SJSA1 (cell line): ENCODE data around the gene BRI3BP. TPM values are rescaled to one million over a fixed set of nuclear protein-coding genes. Genes with fewer than 3 reads are reported as not detected.
A peak's percentile ranks its signal among the peaks of the same experiment; 100 is the strongest.
"Not testable (repeated sequence)": the region's sequence is repeated elsewhere in the genome, so short reads cannot be mapped to it uniquely, and the experiment has no call there.

ENCODE experiments used
- DNase-seq, 2 experiments: peaks; one replicate each; pipeline ENCODE4 v3.0.0-alpha.2; 2015 to 2020; ENCODE audit warnings: low spot score in 2 of 2, low read depth in 1 of 2
- H3K27ac ChIP-seq: fragments of 250-450 bp; sonication (Bioruptor Pico); 2 replicates; pipeline ENCODE4 v1.5.1; 2020; ENCODE audit warnings: mild to moderate bottlenecking, moderate library complexity
- H3K27me3 ChIP-seq: fragments of 250-450 bp; sonication (Bioruptor Pico); replicated peaks from 2 replicates; pipeline ENCODE4 v1.5.1; 2020; ENCODE audit warnings: mild to moderate bottlenecking, moderate library complexity
- H3K36me3 ChIP-seq: fragments of 250-450 bp; sonication (Bioruptor Pico); 2 replicates; pipeline ENCODE4 v1.5.1; 2020; ENCODE audit warnings: mild to moderate bottlenecking
- H3K4me1 ChIP-seq: fragments of 250-450 bp; sonication (Bioruptor Pico); replicated peaks from 2 replicates; pipeline ENCODE4 v1.6.1; 2021; ENCODE audit warnings: mild to moderate bottlenecking
- H3K4me3 ChIP-seq: fragments of 250-450 bp; sonication (Bioruptor Pico); 2 replicates; pipeline ENCODE4 v1.5.1; 2020; ENCODE audit warnings: mild to moderate bottlenecking
- H3K9me3 ChIP-seq: fragments of 250-450 bp; sonication (Bioruptor Pico); replicated peaks from 2 replicates; pipeline ENCODE4 v1.5.1; 2020; ENCODE audit warnings: mild to moderate bottlenecking
- total RNA-seq: library from RNA; depleted of rRNA; stranded (reverse); fragments of >200 nt; shearing (Covaris generic); gene quantifications from 2 replicates; pipeline ENCODE4 v1.2.3, GENCODE V29; 2014

BRI3BP gene
- total RNA-seq, 1 experiment from 2014 or later: 12.4 TPM

DNA sequence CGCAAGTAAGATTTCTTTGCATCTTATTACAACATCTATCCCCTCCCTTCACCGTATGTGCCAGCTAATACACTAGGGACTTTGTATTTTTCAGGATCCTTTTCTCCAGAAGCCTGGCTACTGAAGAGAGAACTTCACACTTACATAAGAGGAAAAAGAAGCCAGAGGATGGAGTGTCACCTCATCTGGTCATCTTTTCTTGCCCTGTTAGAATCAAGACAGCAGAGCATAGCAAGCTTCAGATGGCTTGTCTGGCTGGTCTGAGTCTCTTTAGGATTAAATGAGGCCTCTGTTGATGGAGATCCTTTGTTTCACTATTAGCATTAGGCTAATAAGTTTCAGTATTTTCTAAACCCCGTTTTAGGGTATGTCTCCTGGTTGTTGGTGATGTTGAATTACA is 57.4 kb downstream of the BRI3BP start:
- H3K4me1 ChIP-seq: peaks cover 8% of the 10 kb centered on the region
- no peaks in the 10 kb centered on the region for H3K36me3 ChIP-seq
- H3K4me3 ChIP-seq: no peak overlapping the region
- no peaks in the 10 kb centered on the region for H3K27me3 ChIP-seq
- no peak for DNase-seq
- H3K9me3 ChIP-seq: no peaks in the 10 kb centered on the region
- H3K27ac ChIP-seq: no peak overlapping the region

DNA sequence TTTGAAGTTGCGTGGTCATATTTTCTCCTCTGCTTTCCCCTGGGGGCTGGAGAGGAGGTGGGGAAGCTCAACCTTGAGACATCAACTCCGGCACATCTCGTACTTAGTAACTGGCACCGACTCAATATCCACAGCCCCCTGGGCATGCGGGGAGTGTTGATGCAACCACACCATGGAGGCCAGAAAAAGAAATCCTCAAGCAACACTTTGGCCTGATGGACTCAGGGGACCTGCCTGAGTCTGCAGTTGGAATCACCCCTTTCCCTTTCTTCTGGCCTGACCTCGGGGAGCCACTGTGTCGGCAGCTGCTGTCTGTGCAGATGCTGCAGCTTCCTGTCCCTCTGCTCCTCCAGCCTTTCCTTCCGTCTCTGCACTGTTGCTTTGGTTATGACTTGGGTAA is 60.4 kb downstream of the BRI3BP start:
- Histone ChIP-seq H3K27ac (no peak overlapping the region), H3K36me3 (no peaks in the 10 kb centered on the region), H3K4me3 (no peak overlapping the region), H3K9me3 (no peaks in the 10 kb centered on the region), H3K4me1 (peaks cover 8% of the 10 kb centered on the region), H3K27me3 (no peaks in the 10 kb centered on the region)
- no peak for DNase-seq

- no peak for DNase-seq
- Histone ChIP-seq H3K4me1 (no peaks in the 10 kb centered on the region), H3K27me3 (no peaks in the 10 kb centered on the region), H3K4me3 (no peak overlapping the region), H3K36me3 (no peaks in the 10 kb centered on the region), H3K9me3 (no peaks in the 10 kb centered on the region), H3K27ac (no peak overlapping the region)
These were observed 62.1 kb downstream of the BRI3BP start for GRCh38 chr12:125055591-125055990.

DNA sequence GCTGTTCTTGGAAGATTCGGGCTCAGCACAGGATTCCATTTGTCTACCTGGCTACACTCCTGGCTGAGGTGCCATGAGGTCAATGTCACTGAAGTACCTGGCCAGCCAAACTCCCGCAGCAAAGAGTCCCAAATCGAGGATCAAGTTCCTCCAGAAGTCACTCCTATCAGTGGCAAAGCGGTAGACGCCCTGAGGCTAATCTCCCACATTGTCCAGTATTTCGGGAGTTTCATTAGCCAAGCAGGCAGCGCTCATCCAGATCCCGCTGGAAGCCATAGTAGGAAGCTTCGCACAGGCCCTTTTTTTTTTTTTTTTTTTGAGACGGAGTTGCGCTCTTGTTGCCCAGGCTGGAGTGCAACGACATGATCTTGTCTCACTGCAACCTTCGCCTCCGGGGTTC is 62.9 kb downstream of the BRI3BP start:
- no peak for DNase-seq
- no peaks in the 10 kb centered on the region; the same call in 1 of the 2 replicates for H3K27me3 ChIP-seq
- H3K36me3 ChIP-seq: no peaks in the 10 kb centered on the region
- H3K4me1 ChIP-seq: no peaks in the 10 kb centered on the region
- H3K27ac ChIP-seq: no peak overlapping the region
- H3K4me3 ChIP-seq: no peak overlapping the region
- no peaks in the 10 kb centered on the region for H3K9me3 ChIP-seq

- Histone ChIP-seq H3K4me3 (no peak overlapping the region), H3K36me3 (no peaks in the 10 kb centered on the region), H3K4me1 (no peaks in the 10 kb centered on the region), H3K27me3 (no peaks in the 10 kb centered on the region; the same call in 1 of the 2 replicates), H3K27ac (no peak overlapping the region), H3K9me3 (no peaks in the 10 kb centered on the region)
- DNase-seq: no peak
These were observed 64.3 kb downstream of the BRI3BP start for GRCh38 chr12:125057708-125058107.

DNA sequence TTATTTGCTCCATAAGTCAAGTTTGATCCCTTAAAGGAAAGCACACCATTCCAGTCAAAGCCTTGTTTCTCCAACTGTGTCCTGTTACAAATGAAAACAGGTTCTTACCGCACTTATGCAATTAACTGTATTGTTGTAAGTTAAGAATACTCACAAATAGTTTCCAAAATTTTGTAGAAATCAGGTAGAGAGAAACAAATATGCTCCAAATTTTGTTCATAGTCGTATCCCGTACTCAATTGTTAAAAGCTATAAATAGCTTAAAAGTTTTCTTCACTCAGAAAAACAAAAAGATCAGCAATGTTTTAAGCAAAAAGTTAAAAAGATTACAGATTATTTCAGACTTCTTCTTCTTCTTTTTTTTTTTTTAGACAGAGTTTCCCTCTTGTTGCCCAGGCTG is 67.8 kb downstream of the BRI3BP start:
- no peak overlapping the region for H3K4me3 ChIP-seq
- no peak for DNase-seq

GRCh38 chr12:125063522-125063921 is 70.1 kb downstream of the BRI3BP start:
- H3K4me1 ChIP-seq: not testable (repeated sequence)

More for the DNA sequence above, 67.8 kb downstream of the BRI3BP start:
- Histone ChIP-seq H3K36me3 (peaks cover 7% of the 10 kb centered on the region), H3K27me3 (no peaks in the 10 kb centered on the region; the same call in 1 of the 2 replicates), H3K9me3 (no peaks in the 10 kb centered on the region), H3K4me1 (peaks cover 9% of the 10 kb centered on the region), H3K27ac (no peak overlapping the region)

GRCh38 chr12:125064492-125064891 is 71.0 kb downstream of the BRI3BP start:
- Histone ChIP-seq H3K9me3 (no peaks in the 10 kb centered on the region), H3K27me3 (no peaks in the 10 kb centered on the region; the same call in 1 of the 2 replicates), H3K4me1 (peaks cover 9% of the 10 kb centered on the region), H3K27ac (no peak overlapping the region), H3K36me3 (peaks cover 12% of the 10 kb centered on the region), H3K4me3 (peak overlapping the region; percentile 82; the same call in 1 of the 2 replicates)
- DNase-seq: no peak

More at GRCh38 chr12:125063522-125063921, 70.1 kb downstream of the BRI3BP start:
- peaks cover 12% of the 10 kb centered on the region for H3K36me3 ChIP-seq
- not testable (repeated sequence) for H3K9me3 ChIP-seq, DNase-seq, H3K27ac ChIP-seq, H3K27me3 ChIP-seq, H3K4me3 ChIP-seq

DNA sequence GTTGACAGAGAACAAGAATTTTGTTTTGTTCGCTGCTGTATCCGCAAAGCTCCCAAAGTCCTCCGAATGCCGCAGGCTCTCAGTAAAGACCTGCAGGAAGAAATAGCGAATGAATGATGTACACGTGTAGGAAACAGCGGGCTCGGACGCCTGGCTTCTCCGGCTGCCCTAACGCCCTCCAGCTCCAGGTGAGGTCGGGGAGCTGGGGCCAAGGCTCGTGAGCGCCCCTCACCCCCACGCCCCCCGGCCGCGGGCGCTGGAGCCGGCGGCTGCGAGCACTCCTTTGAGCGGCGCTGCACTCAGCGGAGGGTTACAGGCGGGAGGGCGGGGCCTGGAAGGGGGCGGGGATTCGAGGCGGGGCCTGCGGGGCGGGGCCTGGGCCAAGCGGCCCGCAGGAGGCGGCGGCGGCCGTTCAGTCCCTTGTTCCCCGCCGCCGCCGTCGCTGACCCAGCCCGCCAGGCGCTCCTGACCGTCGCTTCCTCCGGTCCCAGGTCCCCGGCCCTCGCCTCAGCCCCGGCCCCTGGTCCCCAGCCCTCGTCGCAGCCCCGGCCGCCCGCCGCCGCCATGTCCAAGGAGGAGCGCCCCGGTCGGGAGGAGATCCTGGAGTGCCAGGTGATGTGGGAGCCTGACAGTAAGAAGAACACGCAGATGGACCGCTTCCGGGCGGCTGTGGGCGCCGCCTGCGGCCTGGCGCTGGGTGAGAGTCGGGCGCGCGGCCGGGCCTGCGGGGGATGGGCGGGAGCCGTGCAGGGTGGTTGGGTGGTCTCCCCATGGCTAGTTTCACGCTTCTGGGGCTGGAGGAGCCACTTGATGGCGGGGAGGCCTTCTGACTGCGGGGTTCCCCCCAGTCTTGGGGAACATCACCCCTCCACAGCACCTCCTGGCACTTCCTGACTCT is 71.8 kb downstream of the BRI3BP start, which contains the start of gene AACS:
AACS (plus strand) TSS at position 415 of the 898 bp plus-strand sequence; CDS start at position 565, 150 bp downstream.
- H3K27ac ChIP-seq: peak within 1 kb of the TSS; percentile 47
- H3K4me3 ChIP-seq: peak within 1 kb of the TSS; percentile 82
- DNase-seq: peak; percentile 69 to 71
- H3K9me3 ChIP-seq: no peaks in the 10 kb centered on the region
- peaks cover 12% of the 10 kb centered on the region for H3K36me3 ChIP-seq
- peaks cover 9% of the 10 kb centered on the region for H3K4me1 ChIP-seq
- no peaks in the 10 kb centered on the region; the same call in 1 of the 2 replicates for H3K27me3 ChIP-seq

- peak overlapping the region; percentile 47 for H3K27ac ChIP-seq
- peaks cover 9% of the 10 kb centered on the region for H3K4me1 ChIP-seq
- H3K4me3 ChIP-seq: peak overlapping the region; percentile 82
- H3K36me3 ChIP-seq: peaks cover 12% of the 10 kb centered on the region
- peak in 1 of 2 experiments; percentile 2 for DNase-seq
- no peaks in the 10 kb centered on the region; the same call in 1 of the 2 replicates for H3K27me3 ChIP-seq
- no peaks in the 10 kb centered on the region for H3K9me3 ChIP-seq
These were observed 72.6 kb downstream of the BRI3BP start for GRCh38 chr12:125065919-125066570.

DNA sequence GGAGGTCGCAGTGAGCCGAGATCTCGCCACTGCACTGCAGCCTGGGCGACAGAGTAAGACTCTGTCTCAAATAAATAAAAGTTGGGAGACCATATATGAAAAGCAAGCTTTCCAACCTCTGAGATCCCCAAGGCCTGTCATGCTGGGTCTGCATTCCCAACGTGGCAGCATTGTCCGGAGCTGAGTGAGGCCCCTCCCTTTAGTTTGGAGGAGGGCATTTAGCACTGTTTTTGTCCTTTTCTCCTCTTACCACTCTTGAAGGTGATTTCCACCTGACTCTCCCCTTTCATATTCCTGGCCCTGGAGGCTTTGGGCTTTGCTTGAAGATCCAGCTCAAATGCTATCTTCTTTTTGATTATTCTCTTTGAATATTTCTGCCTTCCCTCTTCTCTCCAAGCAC is 74.9 kb downstream of the BRI3BP start:
- Histone ChIP-seq H3K27me3 (no peaks in the 10 kb centered on the region), H3K27ac (no peak overlapping the region), H3K9me3 (no peaks in the 10 kb centered on the region), H3K4me3 (no peak overlapping the region), H3K4me1 (peaks cover 9% of the 10 kb centered on the region), H3K36me3 (peaks cover 12% of the 10 kb centered on the region)
- no peak for DNase-seq

GRCh38 chr12:125069616-125070015 is 76.2 kb downstream of the BRI3BP start:
- DNase-seq: no peak
- Histone ChIP-seq H3K27ac (no peak overlapping the region), H3K4me1 (peaks cover 9% of the 10 kb centered on the region), H3K4me3 (no peak overlapping the region), H3K9me3 (no peaks in the 10 kb centered on the region), H3K36me3 (peaks cover 12% of the 10 kb centered on the region), H3K27me3 (no peaks in the 10 kb centered on the region)

GRCh38 chr12:125070112-125070511 is 76.7 kb downstream of the BRI3BP start:
- H3K27ac ChIP-seq: no peak overlapping the region
- H3K4me3 ChIP-seq: no peak overlapping the region
- H3K36me3 ChIP-seq: peaks cover 12% of the 10 kb centered on the region
- H3K27me3 ChIP-seq: no peaks in the 10 kb centered on the region
- DNase-seq: no peak
- no peaks in the 10 kb centered on the region for H3K9me3 ChIP-seq
- peaks cover 6% of the 10 kb centered on the region for H3K4me1 ChIP-seq
